ENCODE results near the gene RIMBP2.

GRCh38 chr12:130438711-130439110, 277.4 kb downstream of the RIMBP2 start:
- TF ChIP-seq EZH2 (optimal IDR thresholded peaks at IDR 0.05; ENCODE audit: low read depth, low read length) (no peak), EZH2phosphoT487 (IDR thresholded peaks at IDR 0.05; ENCODE audit: low read length) (no peak)
